PC-9 (cell line): ENCODE measurements around the gene PHACTR1. TPM values are rescaled to one million over a fixed set of nuclear protein-coding genes. Genes with fewer than 3 reads are reported as not detected.
A peak's percentile ranks its signal among the peaks of the same experiment; 100 is the strongest.

Experiments used
- BruUV-seq: library from RNA; stranded (reverse); fragments of 400-500 nt; replicated peaks from 2 replicates; lab custom pipeline; 2021; lab: Mats Ljungman, UMichigan
- CTCF ChIA-PET: fragments of 300-600 bp; sonication (Branson Sonifier 250); formaldehyde crosslinking; loops from one replicate; lab custom pipeline; 2022; ENCODE audit warnings: antibody characterized with exemption; lab: Charles Lee
- POLR2A ChIA-PET: fragments of 300-600 bp; sonication (Branson Sonifier 250); formaldehyde crosslinking; loops from one replicate; lab custom pipeline; 2022; ENCODE audit warnings: antibody characterized with exemption; ENCODE audit not compliant: unreplicated experiment; lab: Charles Lee
- DNase-seq, 2 experiments: peaks; one replicate each; pipeline versions ENCODE4 v3.0.0 to v3.0.0-alpha.2; 2015 to 2022; ENCODE audit warnings: mixed read lengths in 1 of 2
- H2AFZ ChIP-seq: fragments of 200-600 bp; sonication (generic); 2 replicates; pipeline ENCODE4 v1.8.1; 2017; ENCODE audit warnings: antibody characterized with exemption
- H3F3A ChIP-seq: fragments of 200-600 bp; sonication (generic); 2 replicates; pipeline ENCODE4 v1.8.1; 2017; ENCODE audit warnings: antibody characterized with exemption, mild to moderate bottlenecking, low read depth; ENCODE audit not compliant: insufficient read depth
- H3K27ac ChIP-seq: fragments of 200-600 bp; sonication (generic); 2 replicates; pipeline ENCODE4 v1.6.1; 2016; ENCODE audit warnings: mixed run types
- H3K27me3 ChIP-seq: fragments of 200-600 bp; sonication (generic); 2 replicates; pipeline ENCODE4 v1.6.1; 2016; ENCODE audit warnings: low read depth, mixed run types; ENCODE audit not compliant: insufficient read depth
- H3K36me3 ChIP-seq: fragments of 200-600 bp; sonication (generic); 2 replicates; pipeline ENCODE4 v1.6.1; 2016; ENCODE audit warnings: low read depth, mixed run types
- H3K4me1 ChIP-seq: fragments of 200-600 bp; sonication (generic); replicated peaks from 2 replicates; pipeline ENCODE4 v1.6.1; 2016; ENCODE audit warnings: mixed run types; ENCODE audit not compliant: insufficient read depth
- H3K4me2 ChIP-seq: fragments of 200-600 bp; sonication (generic); 2 replicates; pipeline ENCODE4 v1.6.1; 2017; ENCODE audit warnings: mixed run types
- H3K4me3 ChIP-seq: fragments of 200-600 bp; sonication (generic); 2 replicates; pipeline ENCODE4 v1.6.1; 2016; ENCODE audit warnings: mixed run types
- H3K79me2 ChIP-seq: fragments of 200-600 bp; sonication (generic); 2 replicates; pipeline ENCODE4 v1.6.1; 2017; ENCODE audit warnings: low read depth, mixed run types
- H3K9me2 ChIP-seq: fragments of 200-600 bp; sonication (generic); 2 replicates; pipeline ENCODE4 v1.8.1; 2017; ENCODE audit warnings: mild to moderate bottlenecking; ENCODE audit not compliant: insufficient read depth
- H3K9me3 ChIP-seq: fragments of 200-600 bp; sonication (generic); 2 replicates; pipeline ENCODE4 v1.8.1; 2016; ENCODE audit warnings: low read depth; ENCODE audit not compliant: insufficient read depth
- H4K20me1 ChIP-seq: fragments of 200-600 bp; sonication (generic); 2 replicates; pipeline ENCODE4 v1.8.1; 2017; ENCODE audit not compliant: insufficient read depth
- EZH2 ChIP-seq: fragments of 200-600 bp; sonication (generic); IDR thresholded peaks from 2 replicates; pipeline ENCODE4 v1.8.0; 2017; ENCODE audit warnings: antibody characterized with exemption, low read depth
- intact Hi-C: fragments of 100-400 bp; cut with micrococcal nuclease; formaldehyde crosslinking; loops from one replicate; pipeline ENCODE4 v1.10.0; 2022; ENCODE audit not compliant: unreplicated experiment
- total RNA-seq: library from RNA; stranded (reverse); gene quantifications from 2 replicates; pipeline ENCODE4 v1.2.3, GENCODE V29; 2021
- TF ChIP-seq, protein P1 (sequence below): fragments of 200-600 bp; sonication (generic); conservative IDR thresholded peaks from 2 replicates; pipeline ENCODE4 v1.6.1; 2017; ENCODE audit warnings: mixed run types, antibody characterized with exemption, mild to moderate bottlenecking, moderate library complexity

PHACTR1 gene
- total RNA-seq, 1 experiment from 2014 or later: not detected

DNA sequence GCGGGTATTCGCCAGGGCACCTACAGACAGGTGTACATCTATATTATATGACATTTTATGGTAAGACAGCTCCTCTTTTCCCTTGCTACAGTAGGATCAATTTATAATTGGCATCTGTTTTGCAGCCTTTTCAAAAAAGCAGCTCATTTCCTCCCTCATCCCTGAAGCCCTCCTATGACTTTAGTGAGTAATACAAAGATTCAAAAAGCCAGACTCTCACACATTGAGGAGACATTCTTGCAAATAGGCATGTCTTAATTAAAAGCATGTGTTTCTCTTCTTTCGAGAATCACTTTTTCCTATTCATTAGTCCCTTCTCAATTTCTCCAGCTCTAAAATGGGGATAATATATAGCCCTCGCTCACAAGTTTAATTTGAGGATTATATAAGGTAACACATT lies 328.3 kb downstream of the PHACTR1 start:
- intact Hi-C loops: no loop called here
- Histone ChIP-seq H3F3A (peaks cover 3% of the 10 kb centered on the region; the same call in 1 of the 2 replicates), H3K4me1 (peaks cover 16% of the 10 kb centered on the region), H3K36me3 (no peaks in the 10 kb centered on the region), H3K9me2 (no peaks in the 10 kb centered on the region), H3K4me2 (peak overlapping the region; percentile 53), H3K27me3 (no peaks in the 10 kb centered on the region), H3K9me3 (no peaks in the 10 kb centered on the region), H3K27ac (0 out of 2 replicates have a peak overlapping the region, but pooled peaks have one; percentile 33), H3K79me2 (no peaks in the 10 kb centered on the region), H3K4me3 (peak overlapping the region; percentile 23; the same call in 1 of the 2 replicates), H4K20me1 (no peaks in the 10 kb centered on the region), H2AFZ (no peak overlapping the region)
- ChIA-PET POLR2A (no interaction called here), CTCF (no interaction called here)
- no TSS peak for BruUV-seq
- no peak for DNase-seq
- TF ChIP-seq, protein P1, sequence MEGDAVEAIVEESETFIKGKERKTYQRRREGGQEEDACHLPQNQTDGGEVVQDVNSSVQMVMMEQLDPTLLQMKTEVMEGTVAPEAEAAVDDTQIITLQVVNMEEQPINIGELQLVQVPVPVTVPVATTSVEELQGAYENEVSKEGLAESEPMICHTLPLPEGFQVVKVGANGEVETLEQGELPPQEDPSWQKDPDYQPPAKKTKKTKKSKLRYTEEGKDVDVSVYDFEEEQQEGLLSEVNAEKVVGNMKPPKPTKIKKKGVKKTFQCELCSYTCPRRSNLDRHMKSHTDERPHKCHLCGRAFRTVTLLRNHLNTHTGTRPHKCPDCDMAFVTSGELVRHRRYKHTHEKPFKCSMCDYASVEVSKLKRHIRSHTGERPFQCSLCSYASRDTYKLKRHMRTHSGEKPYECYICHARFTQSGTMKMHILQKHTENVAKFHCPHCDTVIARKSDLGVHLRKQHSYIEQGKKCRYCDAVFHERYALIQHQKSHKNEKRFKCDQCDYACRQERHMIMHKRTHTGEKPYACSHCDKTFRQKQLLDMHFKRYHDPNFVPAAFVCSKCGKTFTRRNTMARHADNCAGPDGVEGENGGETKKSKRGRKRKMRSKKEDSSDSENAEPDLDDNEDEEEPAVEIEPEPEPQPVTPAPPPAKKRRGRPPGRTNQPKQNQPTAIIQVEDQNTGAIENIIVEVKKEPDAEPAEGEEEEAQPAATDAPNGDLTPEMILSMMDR: no peak
- no peak for TF ChIP-seq EZH2

DNA sequence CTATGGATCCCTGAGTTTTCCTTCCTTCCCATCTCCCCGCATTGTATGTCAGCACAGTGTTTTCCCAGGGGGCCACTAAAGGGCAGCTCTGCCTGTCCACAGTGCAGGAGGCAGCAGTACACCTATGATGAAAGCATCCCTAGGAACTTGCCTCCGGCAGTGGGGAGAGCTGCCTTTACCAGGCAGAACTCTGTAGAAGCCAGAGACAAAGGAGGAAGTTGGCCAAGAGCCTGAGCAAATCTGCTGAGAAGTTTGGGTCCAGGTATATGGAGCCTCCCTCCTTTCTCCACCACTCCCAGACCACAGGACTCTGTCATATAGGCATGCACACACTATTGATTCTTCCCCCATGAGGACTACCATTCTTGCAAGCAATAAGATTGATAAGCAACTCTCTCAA lies 329.1 kb downstream of the PHACTR1 start:
- Histone ChIP-seq H3K4me3 (no peak overlapping the region), H3K4me2 (no peak overlapping the region), H3K4me1 (peaks cover 16% of the 10 kb centered on the region), H3K36me3 (no peaks in the 10 kb centered on the region), H3K9me2 (no peaks in the 10 kb centered on the region), H3K27ac (no peak overlapping the region), H3K9me3 (no peaks in the 10 kb centered on the region), H2AFZ (no peak overlapping the region), H3F3A (peaks cover 3% of the 10 kb centered on the region; the same call in 1 of the 2 replicates), H3K27me3 (no peaks in the 10 kb centered on the region), H4K20me1 (no peaks in the 10 kb centered on the region), H3K79me2 (no peaks in the 10 kb centered on the region)
- POLR2A ChIA-PET: no interaction called here
- intact Hi-C loops: no loop called here
- DNase-seq: no peak
- no TSS peak for BruUV-seq
- TF ChIP-seq EZH2: no peak
- TF ChIP-seq, protein P1: no peak
- CTCF ChIA-PET: no interaction called here

DNA sequence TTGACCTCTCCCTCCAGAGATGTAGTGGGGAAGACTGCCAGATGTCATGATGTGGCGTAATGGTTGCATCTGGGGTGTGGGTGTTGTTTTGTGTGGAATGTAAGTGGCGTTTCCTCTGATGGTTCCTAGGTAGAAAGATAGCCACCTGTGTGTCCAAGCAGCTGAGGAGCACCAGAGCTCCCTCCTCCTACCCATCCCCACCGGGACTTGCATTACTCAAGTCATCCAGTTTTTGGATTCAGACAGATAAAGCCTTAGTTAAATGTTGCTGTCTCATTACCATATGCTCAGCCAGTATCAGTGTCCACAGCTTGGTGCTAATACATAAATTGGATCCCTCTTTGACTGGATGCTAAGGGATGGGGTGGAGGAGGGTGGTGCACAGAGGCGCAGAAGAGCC lies 329.5 kb downstream of the PHACTR1 start:
- ChIA-PET POLR2A (no interaction called here), CTCF (no interaction called here)
- H3K27ac ChIP-seq: no peak overlapping the region
- H3K9me3 ChIP-seq: no peaks in the 10 kb centered on the region
- no peaks in the 10 kb centered on the region for H4K20me1 ChIP-seq
- no peaks in the 10 kb centered on the region for H3K9me2 ChIP-seq
- intact Hi-C loops: no loop called here
- TF ChIP-seq EZH2: no peak
- TF ChIP-seq, protein P1: no peak
- no peak overlapping the region for H2AFZ ChIP-seq
- no peak overlapping the region for H3K4me3 ChIP-seq
- H3K36me3 ChIP-seq: no peaks in the 10 kb centered on the region
- no peak overlapping the region for H3K4me2 ChIP-seq
- BruUV-seq: no TSS peak
- H3K27me3 ChIP-seq: no peaks in the 10 kb centered on the region
- peaks cover 3% of the 10 kb centered on the region; the same call in 1 of the 2 replicates for H3F3A ChIP-seq
- H3K79me2 ChIP-seq: no peaks in the 10 kb centered on the region
- peaks cover 16% of the 10 kb centered on the region for H3K4me1 ChIP-seq
- DNase-seq: no peak
